Esophagus muscularis mucosa (tissue), 4 donors: Measurements from ENCODE around the gene RFPL3. TPM values are rescaled to one million over a fixed set of nuclear protein-coding genes. Genes with fewer than 3 reads are reported as not detected.
A peak's percentile ranks its signal among the peaks of the same experiment; 100 is the strongest.

Source experiments
- DNase-seq: peaks from one replicate; pipeline ENCODE4 v3.0.0-alpha.2; 2017; ENCODE audit errors: extremely low spot score
- H3K27ac ChIP-seq, 4 donors: fragments of 200-600 bp; sonication (generic); replicated peaks in 1 of 4; 1 replicate in 3 of 4; 2 replicates in 1 of 4; pipeline ENCODE4 v1.5.1; 2016 to 2019; ENCODE audit warnings: mild to moderate bottlenecking in 1 of 4
- H3K27me3 ChIP-seq, 4 donors: fragments of 200-600 bp; sonication (generic); one replicate each; pipeline versions ENCODE4 v1.5.1 to v1.6.0; 2016 to 2019
- H3K36me3 ChIP-seq, 4 donors: fragments of 200-600 bp; sonication (generic); one replicate each; pipeline ENCODE4 v1.5.1; 2016 to 2019
- H3K4me1 ChIP-seq, 4 donors: fragments of 200-600 bp; sonication (generic); one replicate each; pipeline ENCODE4 v1.5.1; 2016 to 2019
- H3K4me3 ChIP-seq, 4 donors: fragments of 200-600 bp; sonication (generic); 1 replicate in 2 of 4; 2 replicates in 2 of 4; pipeline ENCODE4 v1.5.1; 2016 to 2019; ENCODE audit warnings: mild to moderate bottlenecking in 4 of 4, moderate library complexity in 1 of 4
- H3K9me3 ChIP-seq, 4 donors: fragments of 200-600 bp; sonication (generic); 1 replicate in 3 of 4; 2 replicates in 1 of 4; pipeline ENCODE4 v1.5.1; 2016 to 2019
- EP300 ChIP-seq: sonication (generic); formaldehyde crosslinking; IDR thresholded peaks from one replicate; pipeline ENCODE4 v1.6.1; 2017; ENCODE audit warnings: antibody characterized with exemption
- POLR2A ChIP-seq: fragments of 450-650 bp; IDR thresholded peaks from one replicate; pipeline ENCODE4 v1.6.1; 2017; ENCODE audit warnings: antibody characterized with exemption, moderate library complexity, mild to moderate bottlenecking, low read depth
- POLR2AphosphoS5 ChIP-seq, 2 donors: sonication (generic); formaldehyde crosslinking; IDR thresholded peaks; one replicate each; pipeline ENCODE4 v1.6.1; 2017; ENCODE audit warnings: antibody characterized with exemption in 2 of 2
- WGBS: methylation state at CpG from one replicate; pipeline ENCODE4 v1.1.5; 2018; 5-methylcytosine and 5-hydroxymethylcytosine counted together
- intact Hi-C: fragments of 100-400 bp; cut with DNase I; formaldehyde crosslinking; loops from one replicate; pipeline ENCODE4 v1.15.1; 2023
- total RNA-seq, 4 donors: library from RNA; depleted of rRNA; stranded (reverse); fragments of >200 nt; gene quantifications; one replicate each; pipeline versions ENCODE4 v1.1.0 to v1.2.1, GENCODE V29; 2016
- TF ChIP-seq, protein P1 (sequence below), 3 experiments: fragments of 200-600 bp in 2 of 3; fragments of 450-650 bp in 1 of 3; sonication (generic) in 2 of 3; IDR thresholded peaks; one replicate each; pipeline ENCODE4 v1.5.1; 2017 to 2019; ENCODE audit warnings: antibody characterized with exemption in 3 of 3, mild to moderate bottlenecking in 2 of 3, moderate library complexity in 1 of 3

The RFPL3 gene
- total RNA-seq, 4 donors from 2014 or later = not detected

- intact Hi-C loops = no loop called here
- Histone ChIP-seq H3K9me3 (peaks cover 0 to 11% (median 0%) of the 10 kb centered on the region in 4 donors), H3K36me3 (no peaks in the 10 kb centered on the region), H3K27me3 (peaks cover 0 to 20% (median 0%) of the 10 kb centered on the region in 4 donors), H3K4me3 (no peak overlapping the region), H3K27ac (no peak overlapping the region), H3K4me1 (no peaks in the 10 kb centered on the region)
- no peak for DNase-seq
- 51% methylated on average over 8 of the region's 8 CpGs for WGBS
- no peak for TF ChIP-seq EP300
- TF ChIP-seq, protein P1, sequence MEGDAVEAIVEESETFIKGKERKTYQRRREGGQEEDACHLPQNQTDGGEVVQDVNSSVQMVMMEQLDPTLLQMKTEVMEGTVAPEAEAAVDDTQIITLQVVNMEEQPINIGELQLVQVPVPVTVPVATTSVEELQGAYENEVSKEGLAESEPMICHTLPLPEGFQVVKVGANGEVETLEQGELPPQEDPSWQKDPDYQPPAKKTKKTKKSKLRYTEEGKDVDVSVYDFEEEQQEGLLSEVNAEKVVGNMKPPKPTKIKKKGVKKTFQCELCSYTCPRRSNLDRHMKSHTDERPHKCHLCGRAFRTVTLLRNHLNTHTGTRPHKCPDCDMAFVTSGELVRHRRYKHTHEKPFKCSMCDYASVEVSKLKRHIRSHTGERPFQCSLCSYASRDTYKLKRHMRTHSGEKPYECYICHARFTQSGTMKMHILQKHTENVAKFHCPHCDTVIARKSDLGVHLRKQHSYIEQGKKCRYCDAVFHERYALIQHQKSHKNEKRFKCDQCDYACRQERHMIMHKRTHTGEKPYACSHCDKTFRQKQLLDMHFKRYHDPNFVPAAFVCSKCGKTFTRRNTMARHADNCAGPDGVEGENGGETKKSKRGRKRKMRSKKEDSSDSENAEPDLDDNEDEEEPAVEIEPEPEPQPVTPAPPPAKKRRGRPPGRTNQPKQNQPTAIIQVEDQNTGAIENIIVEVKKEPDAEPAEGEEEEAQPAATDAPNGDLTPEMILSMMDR (IDR thresholded peaks at IDR 0.05) = no peak
These were observed 37.7 kb upstream of the RFPL3 start for GRCh38 chr22:32319861-32320406.

- H3K36me3 ChIP-seq = no peaks in the 10 kb centered on the region
- intact Hi-C loops = no loop called here
- H3K4me3 ChIP-seq = no peak overlapping the region
- DNase-seq = no peak
- no peak overlapping the region for H3K27ac ChIP-seq
- TF ChIP-seq, protein P1 (IDR thresholded peaks at IDR 0.05) = no peak
- H3K4me1 ChIP-seq = no peaks in the 10 kb centered on the region
- peaks cover 0 to 6% (median 0%) of the 10 kb centered on the region in 4 donors for H3K9me3 ChIP-seq
- 81% methylated on average over 6 of the region's 6 CpGs for WGBS
- H3K27me3 ChIP-seq = peaks cover 0 to 20% (median 0%) of the 10 kb centered on the region in 4 donors
These were observed 34.7 kb upstream of the RFPL3 start for GRCh38 chr22:32322986-32323385.

GRCh38 chr22:32323513-32324164 is 34.0 kb upstream of the RFPL3 start:
- 80% methylated on average over 10 of the region's 11 CpGs for WGBS
- TF ChIP-seq, protein P1 (IDR thresholded peaks at IDR 0.05) = no peak
- no peak for TF ChIP-seq POLR2AphosphoS5 (IDR thresholded peaks at IDR 0.05)
- no peak for TF ChIP-seq EP300
- TF ChIP-seq POLR2A = no peak
- DNase-seq = no peak
- Histone ChIP-seq H3K4me3 (no peak overlapping the region), H3K27me3 (peaks cover 0 to 20% (median 0%) of the 10 kb centered on the region in 4 donors), H3K36me3 (no peaks in the 10 kb centered on the region), H3K9me3 (peaks cover 0 to 6% (median 0%) of the 10 kb centered on the region in 4 donors), H3K4me1 (no peaks in the 10 kb centered on the region), H3K27ac (no peak overlapping the region)
- intact Hi-C loops = no loop called here

DNA sequence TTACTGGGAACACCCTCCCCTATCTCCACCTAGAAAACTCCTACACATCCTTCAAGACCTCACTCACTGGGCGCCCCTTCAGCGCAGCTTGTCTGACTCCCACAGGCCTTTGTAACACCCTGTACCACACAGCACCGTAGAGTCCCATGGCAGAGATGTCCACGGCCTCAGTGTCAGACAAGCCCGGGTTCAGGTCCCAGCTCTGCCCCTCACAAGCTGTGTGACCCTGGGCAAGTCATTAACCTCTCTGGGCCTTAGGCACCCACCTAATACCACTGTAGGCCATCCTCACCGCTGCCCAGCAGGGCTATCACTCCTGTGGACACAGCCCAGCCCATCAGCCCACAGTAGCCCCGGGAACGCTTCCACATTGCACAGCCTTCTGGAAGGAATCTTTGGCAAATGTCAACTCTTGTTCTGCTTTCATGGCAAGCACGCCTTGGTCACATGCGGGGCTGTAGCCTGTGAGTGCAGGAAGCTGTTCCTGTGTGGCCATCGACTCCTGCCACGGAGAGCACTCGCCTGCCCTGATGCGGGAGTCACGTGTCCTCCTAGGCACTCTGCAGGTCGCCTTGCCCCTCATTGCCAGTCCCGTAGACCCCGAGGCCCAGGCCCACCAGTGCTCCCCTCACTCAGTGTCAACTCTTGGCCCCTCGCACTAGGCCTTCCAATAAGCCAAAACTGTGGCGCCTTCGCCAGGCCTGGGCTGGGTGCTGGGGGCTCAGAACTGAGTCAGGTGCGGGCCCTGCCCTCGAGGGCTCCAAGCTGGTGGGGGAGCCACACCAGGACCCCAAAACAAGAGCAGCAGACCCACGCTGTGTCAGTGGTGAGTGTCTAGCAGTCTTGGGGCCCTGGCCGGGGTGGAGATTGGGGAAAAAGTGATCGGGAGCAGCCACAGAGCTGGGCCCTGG is 32.9 kb upstream of the RFPL3 start:
- 91% methylated on average over 25 of the region's 26 CpGs for WGBS
- Histone ChIP-seq H3K9me3 (no peaks in the 10 kb centered on the region), H3K27ac (no peak overlapping the region), H3K4me1 (no peaks in the 10 kb centered on the region), H3K4me3 (no peak overlapping the region), H3K36me3 (no peaks in the 10 kb centered on the region), H3K27me3 (peaks cover 0 to 19% (median 0%) of the 10 kb centered on the region in 4 donors)
- intact Hi-C loops = no loop called here
- TF ChIP-seq POLR2A (no peak), POLR2AphosphoS5 (IDR thresholded peaks at IDR 0.05) (no peak), EP300 (no peak)
- TF ChIP-seq, protein P1 (IDR thresholded peaks at IDR 0.05) = no peak
- DNase-seq = peak; percentile 89
